ENCODE measurements around the gene ZBTB40.

- TF ChIP-seq, protein P1, sequence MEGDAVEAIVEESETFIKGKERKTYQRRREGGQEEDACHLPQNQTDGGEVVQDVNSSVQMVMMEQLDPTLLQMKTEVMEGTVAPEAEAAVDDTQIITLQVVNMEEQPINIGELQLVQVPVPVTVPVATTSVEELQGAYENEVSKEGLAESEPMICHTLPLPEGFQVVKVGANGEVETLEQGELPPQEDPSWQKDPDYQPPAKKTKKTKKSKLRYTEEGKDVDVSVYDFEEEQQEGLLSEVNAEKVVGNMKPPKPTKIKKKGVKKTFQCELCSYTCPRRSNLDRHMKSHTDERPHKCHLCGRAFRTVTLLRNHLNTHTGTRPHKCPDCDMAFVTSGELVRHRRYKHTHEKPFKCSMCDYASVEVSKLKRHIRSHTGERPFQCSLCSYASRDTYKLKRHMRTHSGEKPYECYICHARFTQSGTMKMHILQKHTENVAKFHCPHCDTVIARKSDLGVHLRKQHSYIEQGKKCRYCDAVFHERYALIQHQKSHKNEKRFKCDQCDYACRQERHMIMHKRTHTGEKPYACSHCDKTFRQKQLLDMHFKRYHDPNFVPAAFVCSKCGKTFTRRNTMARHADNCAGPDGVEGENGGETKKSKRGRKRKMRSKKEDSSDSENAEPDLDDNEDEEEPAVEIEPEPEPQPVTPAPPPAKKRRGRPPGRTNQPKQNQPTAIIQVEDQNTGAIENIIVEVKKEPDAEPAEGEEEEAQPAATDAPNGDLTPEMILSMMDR (IDR thresholded peaks at IDR 0.05) = no peak
- no peak for TF ChIP-seq EZH2 (IDR thresholded peaks at IDR 0.05)
These were observed 36.2 kb upstream of the ZBTB40 start for GRCh38 chr1:22415489-22415888.

Data from neural progenitor cell (in vitro differentiated cells).